GM19438 (cell line): ENCODE results near the gene RNF166.

Experiments used
- ATAC-seq: cut with Tn5 transposase; IDR thresholded peaks from one replicate; pipeline ENCODE4 v1.9.1; 2021; ENCODE audit warnings: low read depth; ENCODE audit not compliant: unreplicated experiment

RNF166 gene

DNA sequence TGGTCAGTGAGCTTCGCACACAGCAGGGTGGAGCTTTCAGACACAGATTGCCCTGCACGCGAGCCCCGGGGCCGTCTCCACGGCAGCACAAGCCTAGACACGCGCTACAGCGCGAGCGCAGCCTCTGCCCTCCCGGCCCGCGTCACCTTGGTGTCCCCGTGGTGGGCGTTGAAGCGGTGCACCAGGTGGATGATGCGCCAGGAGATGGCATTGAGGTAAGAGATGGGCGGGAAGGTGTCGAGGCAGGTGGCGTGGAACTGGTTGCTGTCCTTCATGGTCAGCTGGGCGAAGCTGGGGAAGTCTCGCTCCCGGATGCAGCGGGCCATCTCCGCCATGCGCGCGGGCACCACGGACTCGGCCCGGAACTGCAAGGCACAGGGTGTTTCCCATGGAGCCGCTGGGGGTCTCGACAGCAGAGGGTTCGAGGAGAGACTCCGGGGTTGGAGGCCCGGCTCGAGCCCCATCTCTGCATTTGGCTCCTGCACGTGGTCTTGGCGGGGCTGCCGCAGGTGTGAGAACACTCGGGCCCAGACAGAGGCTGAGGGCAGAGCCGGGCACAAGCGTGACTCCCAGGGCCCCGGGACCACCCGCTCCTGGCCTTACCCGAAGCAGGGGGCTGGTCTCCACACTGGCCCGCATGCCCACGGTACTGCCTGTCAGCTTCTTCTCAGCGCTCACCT lies 51.0 kb downstream of the RNF166 start:
- ATAC-seq: no peak

DNA sequence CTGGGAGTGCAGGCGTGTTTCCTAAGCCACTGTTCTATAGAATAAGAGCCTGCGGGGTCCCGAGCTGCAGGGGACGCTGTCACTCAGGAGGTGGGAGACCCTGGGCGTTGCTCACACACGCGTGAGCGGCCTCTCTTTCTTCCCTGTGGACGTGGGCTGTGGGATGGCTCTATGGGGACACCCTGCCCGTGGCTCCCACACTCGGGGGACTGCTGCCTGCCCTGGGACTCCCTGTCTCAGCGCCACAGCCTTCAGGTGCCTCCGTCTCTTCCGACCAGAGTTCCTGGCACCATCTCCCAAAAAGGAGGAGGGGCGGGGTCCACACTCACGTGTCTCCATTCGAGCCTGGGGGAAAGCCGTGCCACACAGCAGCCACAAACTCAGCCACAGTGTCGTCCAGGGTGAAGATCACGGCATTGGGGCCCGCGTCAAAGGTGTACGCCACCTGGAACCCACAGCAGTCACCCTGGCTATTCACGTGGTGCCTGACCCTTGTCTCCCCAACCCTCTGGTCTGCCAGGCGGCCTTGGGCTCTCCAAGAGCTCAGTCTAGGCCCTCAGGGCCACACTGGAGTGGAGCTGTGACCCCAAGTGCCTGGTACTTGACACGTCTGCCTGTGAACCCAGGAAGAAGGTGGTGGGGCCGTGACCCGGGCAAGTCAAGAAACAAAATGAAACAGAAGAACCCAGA lies 51.7 kb downstream of the RNF166 start:
- ATAC-seq: no peak

DNA sequence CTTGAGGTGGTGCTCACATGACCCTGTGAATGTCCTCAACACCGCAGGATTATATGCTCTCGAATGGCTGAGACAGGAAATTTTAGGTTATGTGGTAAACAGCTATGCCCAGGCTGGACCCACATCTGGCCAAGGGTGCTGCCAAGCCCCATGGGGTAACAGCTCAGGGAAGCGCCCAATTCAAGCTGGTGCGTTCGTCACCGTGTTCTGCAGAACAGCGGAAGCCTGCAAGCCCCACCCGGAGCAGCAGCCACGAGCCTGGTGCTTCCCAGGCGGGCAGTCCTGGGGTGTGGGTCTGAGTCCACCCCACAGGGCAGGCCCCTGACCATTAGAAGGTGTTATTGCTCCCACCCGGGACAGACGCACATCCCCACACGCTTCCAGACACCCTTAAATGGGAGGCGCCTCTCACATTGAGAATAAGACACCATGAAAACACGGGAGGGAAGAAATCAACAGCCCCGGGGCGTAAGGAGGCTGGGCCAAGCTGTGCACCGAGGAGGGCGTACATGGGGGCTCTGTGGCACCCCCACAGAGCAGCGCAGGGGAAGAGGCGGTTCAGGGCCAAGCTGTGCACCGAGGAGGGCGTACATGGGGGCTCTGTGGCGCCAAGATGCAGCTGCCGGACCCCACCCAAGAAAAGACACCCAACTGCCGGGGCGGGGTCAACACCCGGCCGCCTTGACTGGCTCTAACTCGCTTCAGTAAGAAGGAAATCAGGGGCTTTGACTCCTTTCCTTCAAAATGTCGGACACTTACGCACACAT lies 52.4 kb downstream of the RNF166 start:
- ATAC-seq: no peak

DNA sequence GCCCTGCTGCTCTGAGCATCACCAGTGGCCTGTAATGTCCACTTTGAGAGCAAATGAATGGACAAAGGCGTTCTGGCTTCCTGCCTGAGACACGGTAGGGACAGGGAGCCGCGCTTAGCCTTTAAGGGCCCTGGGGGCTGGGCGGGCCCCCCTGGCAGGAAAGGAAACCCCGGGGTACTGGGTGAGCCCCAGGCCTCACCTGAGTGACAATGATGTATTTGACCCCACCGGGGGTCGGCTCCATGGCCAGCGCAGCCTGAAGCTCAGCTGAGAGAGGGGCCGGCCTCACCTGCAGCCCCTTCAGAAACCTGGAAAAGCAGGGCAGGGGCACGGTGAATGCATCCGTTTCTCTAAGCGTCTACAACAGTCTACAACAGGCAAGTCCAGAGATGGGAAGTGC lies 53.1 kb downstream of the RNF166 start:
- no peak for ATAC-seq

- ATAC-seq: no peak
Observed at GRCh38 chr16:88652762-88653063, 53.5 kb downstream of the RNF166 start.

DNA sequence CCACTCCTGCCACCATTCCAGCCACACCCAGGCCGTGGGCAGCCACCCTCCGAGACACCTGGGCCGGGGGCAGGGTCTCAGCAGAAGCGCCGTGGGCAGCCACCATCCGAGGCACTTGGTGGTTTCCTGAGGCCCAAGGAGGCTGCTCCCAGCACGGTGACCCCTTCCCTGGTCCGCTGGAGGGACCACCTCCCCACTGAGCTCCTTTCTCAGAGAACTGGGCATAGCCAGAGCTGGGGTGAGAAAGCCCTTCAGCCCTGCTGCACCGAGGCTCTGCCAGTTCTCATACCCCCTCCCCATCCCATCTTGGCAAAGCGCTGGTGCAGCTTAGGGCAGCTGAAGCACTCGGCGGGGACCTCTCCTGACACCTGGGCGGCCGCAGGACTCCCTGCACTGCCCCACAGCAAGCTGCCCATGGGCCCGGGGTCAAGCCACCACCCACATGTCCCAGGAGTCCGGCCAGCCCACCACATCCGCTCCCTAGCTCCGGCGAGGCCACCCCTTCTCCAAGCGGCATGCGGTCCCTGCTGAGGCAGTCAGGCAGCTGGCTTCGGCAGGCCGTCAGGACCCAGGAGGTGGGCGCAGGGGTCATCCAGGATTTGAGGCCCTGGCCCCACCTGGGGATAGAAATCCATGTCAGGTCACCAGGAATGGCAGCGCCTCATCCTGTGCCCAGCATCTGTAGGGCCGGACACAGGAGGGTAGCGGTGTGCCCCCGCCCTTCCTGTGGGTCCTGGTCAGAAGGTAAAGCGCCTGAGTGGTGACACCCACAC lies 54.0 kb downstream of the RNF166 start:
- no peak for ATAC-seq

DNA sequence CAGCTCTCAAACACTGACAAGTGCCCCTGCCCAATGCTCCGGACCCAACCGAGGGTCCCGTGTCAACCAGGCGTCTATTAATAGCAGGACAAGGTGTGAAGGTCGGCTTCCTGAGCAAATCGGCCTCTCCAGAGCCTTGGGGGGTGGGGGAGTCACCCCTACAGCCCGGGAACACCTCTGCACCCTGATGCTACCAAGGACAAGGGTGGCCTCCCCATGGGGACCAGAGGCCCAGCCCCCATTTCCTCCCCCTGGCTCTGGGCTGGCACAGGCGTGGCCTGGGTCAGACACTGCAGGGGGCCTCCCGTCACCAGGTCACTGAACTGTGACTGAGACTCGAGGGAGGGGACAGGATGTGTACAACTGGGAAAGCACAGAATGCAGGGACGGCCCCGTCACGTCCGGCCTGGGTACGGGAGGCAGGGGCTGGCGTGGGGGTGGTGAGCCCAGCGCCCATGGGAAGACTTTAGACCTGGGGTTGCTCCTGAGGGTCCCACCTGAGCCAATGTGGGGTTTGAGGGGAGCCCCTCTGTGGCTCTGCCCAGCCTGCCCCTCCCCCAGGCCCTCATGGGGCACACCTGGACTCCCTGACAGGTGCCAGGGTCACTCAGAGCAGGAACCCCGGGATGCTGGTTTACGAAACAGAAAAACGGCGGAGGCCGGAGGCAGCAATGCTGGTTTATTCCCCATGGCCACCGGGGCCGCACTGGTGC lies 54.8 kb downstream of the RNF166 start:
- peak; percentile 63 for ATAC-seq

GRCh38 chr16:88650749-88651275 lies 55.4 kb downstream of the RNF166 start, which contains the start of gene CYBA:
CYBA (minus strand) TSS chr16:88651053; CDS start chr16:88651013, 40 bp downstream.
- peak; percentile 74 for ATAC-seq

DNA sequence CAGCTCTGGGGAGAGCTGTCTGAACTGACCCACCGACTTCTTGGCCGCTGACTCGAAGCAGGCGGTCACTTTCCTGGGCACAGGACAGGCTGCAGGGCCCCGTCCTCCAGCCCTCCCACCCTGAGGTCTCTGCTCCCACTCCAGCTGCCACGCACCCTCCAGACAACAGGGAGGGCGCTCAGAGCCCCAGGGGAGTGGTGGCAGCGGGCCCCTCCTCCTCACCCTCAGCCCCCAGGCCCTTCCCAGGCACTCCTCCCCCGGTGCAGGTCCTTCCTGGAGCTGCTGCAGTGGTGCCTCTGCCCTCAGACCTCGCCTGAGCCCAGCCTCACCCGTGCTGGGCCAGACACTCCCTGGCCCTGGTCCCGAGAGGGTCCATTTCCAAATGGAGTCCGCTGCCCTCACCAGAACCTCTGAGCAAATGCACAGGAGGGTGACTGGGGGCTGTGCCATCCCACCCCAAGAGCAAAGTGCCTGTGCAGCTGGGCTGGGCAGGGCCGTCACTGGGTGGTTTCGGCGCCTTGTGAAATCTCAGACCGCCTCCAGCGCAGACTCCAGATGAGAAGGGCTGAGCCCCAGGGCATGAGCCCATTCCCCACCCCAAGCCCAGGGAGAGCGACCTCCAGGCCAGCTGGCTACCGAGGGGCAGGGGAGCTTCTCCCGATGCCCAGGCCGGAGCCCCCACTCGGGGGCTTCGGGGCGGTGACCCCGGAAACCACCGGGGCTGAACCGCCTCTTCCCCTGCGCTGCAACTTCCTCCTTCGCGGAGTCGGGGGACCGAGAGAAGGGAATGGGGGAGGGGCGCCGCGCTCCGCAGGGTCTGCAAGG lies 56.1 kb downstream of the RNF166 start:
- ATAC-seq: peak; percentile 15

DNA sequence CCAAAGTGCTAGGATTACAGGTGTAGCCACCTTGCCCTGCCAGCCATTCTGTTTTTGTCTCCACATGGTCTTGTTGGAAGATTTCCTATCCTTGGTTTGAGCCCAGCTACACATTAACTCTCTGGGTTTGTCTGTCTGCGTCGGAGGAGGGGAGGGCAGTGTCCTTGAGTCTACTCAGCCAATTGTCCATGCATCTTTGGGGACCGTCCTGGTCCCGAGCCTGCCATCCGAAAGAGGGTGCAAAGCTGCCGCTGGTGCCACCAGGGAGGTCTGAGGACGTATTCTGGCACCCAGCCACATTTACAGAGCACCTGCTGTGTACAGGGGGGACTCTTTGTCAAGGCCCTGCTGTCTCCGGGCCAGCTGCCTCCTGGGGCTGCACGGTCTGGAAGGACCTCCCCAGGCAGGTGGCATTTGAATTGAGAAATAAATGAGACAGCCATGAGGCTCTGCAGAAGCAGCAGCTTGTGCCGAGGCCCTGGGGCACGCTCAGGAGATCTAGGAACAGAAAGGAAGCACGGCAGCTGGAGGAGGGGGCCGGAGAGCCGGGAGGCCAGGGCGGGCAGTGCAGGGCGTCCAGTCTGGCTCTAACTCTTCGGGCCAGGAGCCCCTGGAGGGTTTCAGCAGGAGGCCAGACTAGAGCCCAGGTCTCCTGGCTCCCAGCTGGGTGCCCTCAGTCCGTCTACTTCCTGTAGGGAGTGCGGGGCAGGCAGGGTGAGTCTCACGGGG lies 56.8 kb downstream of the RNF166 start:
- no peak for ATAC-seq

- no peak for ATAC-seq
Observed at GRCh38 chr16:88647178-88648070, 58.8 kb downstream of the RNF166 start.
